ENCODE measurements around the gene PIF1. TPM values are rescaled to one million over a fixed set of nuclear protein-coding genes. Genes with fewer than 3 reads are reported as not detected.
A peak's percentile ranks its signal among the peaks of the same experiment; 100 is the strongest.

PIF1 gene
- total RNA-seq, 1 experiment from 2014 or later: 74.4 TPM

DNA sequence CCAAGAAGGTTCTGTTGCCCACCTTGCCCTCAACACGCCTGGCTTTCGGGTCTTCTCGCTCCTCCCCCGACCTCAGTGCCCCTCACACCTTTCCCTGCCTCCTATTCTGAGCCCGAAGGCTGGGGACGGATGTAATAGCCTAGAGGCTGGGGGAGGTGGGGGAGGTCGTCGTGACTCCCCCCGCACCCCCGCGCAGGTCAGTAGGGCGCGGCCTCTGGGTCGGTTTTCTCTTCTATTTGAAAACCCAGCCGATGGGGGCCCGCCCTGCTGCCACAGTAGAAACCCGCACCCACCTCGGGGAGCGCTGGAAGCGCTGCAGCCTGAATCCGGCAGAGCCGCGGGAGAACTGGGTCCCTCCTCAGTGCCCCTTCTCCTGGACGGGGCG is 49.1 kb downstream of the PIF1 start:
- H2AK5ac ChIP-seq (ENCODE audit: insufficient read length, low read length): no peak overlapping the region
- H3K56ac ChIP-seq (ENCODE audit: insufficient read length, low read depth, low read length): no peak overlapping the region
- no peak overlapping the region for H2BK20ac ChIP-seq (ENCODE audit: low read depth, low read length, poor library complexity, severe bottlenecking)
- no peak overlapping the region for H3T11ph ChIP-seq (ENCODE audit: low read length)
- H3K9ac ChIP-seq (ENCODE audit: extremely low read depth, insufficient read length, low read length): peak overlapping the region; percentile 49
- Mint-ChIP-seq H3K27me3 (ENCODE audit: low read depth) (no peaks in the 10 kb centered on the region), H3K4me1 (peaks cover 50 to 52% of the 10 kb centered on the region in 2 experiments), H3K9me3 (no peaks in the 10 kb centered on the region), H3K36me3 (ENCODE audit: insufficient read depth in 1 of 3, low read depth in 3 of 3) (peaks cover 0 to 7% (median 6%) of the 10 kb centered on the region in 3 experiments; a peak in 5 of 7 replicates), H3K27ac (peak overlapping the region; percentile 54 to 89 (median 68); a peak in 5 of 7 replicates), H3K4me3 (peak overlapping the region; percentile 78 to 91)
- H4K8ac ChIP-seq (replicated peaks; ENCODE audit: insufficient read length, low read depth, low read length): no peak overlapping the region
- no peak overlapping the region for H4K91ac ChIP-seq (ENCODE audit: insufficient read length, low read depth, low read length)
- no peak overlapping the region for H3K27ac ChIP-seq (ENCODE audit: insufficient read length, low read depth, low read length)
- no peaks in the 10 kb centered on the region for H4K20me1 ChIP-seq (ENCODE audit: control insufficient read depth, insufficient read depth, insufficient read length)
- no peak overlapping the region for H2BK120ac ChIP-seq (ENCODE audit: low read depth, low read length, poor library complexity, severe bottlenecking)
- H3K14ac ChIP-seq (ENCODE audit: insufficient read depth, low read length): 0 out of 2 replicates have a peak overlapping the region, but pooled peaks have one; percentile 33
- no peak overlapping the region for H2AFZ ChIP-seq (ENCODE audit: low read length)
- DNase-seq: peak; percentile 47
- H4K5ac ChIP-seq (ENCODE audit: insufficient read length, low read depth, low read length): no peak overlapping the region
- H3K23ac ChIP-seq (ENCODE audit: insufficient read length, low read depth, low read length): no peak overlapping the region
- WGBS (ENCODE audit: extremely low coverage, insufficient read length, low lambda C conversion rate): no CpG with 5 or more reads among the region's 25 CpGs
- H3K27me3 ChIP-seq (ENCODE audit: insufficient read depth, low read length): no peaks in the 10 kb centered on the region
- H3K79me2 ChIP-seq (ENCODE audit: insufficient read depth, low read length): peaks cover 33% of the 10 kb centered on the region; the same call in 1 of the 2 replicates
- H3K79me1 ChIP-seq (ENCODE audit: insufficient read depth, low read depth, low read length, poor library complexity, severe bottlenecking): no peaks in the 10 kb centered on the region
- no peak overlapping the region for H3K4ac ChIP-seq (ENCODE audit: low read depth, low read length)
- no peak overlapping the region for H2BK5ac ChIP-seq (ENCODE audit: insufficient read length, low read length)
- H3K4me1 ChIP-seq (ENCODE audit: insufficient read depth, low read length): peaks cover 18% of the 10 kb centered on the region; the same call in 1 of the 2 replicates
- H3K4me2 ChIP-seq (ENCODE audit: insufficient read depth, insufficient read length, low read length): peak overlapping the region; percentile 86
- H3K18ac ChIP-seq (ENCODE audit: insufficient read length, low read depth, low read length): no peak overlapping the region
- TF ChIP-seq, protein P1, sequence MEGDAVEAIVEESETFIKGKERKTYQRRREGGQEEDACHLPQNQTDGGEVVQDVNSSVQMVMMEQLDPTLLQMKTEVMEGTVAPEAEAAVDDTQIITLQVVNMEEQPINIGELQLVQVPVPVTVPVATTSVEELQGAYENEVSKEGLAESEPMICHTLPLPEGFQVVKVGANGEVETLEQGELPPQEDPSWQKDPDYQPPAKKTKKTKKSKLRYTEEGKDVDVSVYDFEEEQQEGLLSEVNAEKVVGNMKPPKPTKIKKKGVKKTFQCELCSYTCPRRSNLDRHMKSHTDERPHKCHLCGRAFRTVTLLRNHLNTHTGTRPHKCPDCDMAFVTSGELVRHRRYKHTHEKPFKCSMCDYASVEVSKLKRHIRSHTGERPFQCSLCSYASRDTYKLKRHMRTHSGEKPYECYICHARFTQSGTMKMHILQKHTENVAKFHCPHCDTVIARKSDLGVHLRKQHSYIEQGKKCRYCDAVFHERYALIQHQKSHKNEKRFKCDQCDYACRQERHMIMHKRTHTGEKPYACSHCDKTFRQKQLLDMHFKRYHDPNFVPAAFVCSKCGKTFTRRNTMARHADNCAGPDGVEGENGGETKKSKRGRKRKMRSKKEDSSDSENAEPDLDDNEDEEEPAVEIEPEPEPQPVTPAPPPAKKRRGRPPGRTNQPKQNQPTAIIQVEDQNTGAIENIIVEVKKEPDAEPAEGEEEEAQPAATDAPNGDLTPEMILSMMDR (conservative IDR thresholded peaks at IDR 0.05): no peak
- H3K9me3 ChIP-seq (ENCODE audit: control insufficient read depth, low read depth, low read length): no peaks in the 10 kb centered on the region
- H2BK12ac ChIP-seq (ENCODE audit: insufficient read length, low read depth, low read length): no peak overlapping the region
- no peak overlapping the region for H2BK15ac ChIP-seq (ENCODE audit: low read depth, low read length)
- H3K23me2 ChIP-seq (ENCODE audit: insufficient read length, low read depth, low read length, poor library complexity, severe bottlenecking): peaks cover 17% of the 10 kb centered on the region

Data from H9 (cell line).